Endothelial cell of coronary artery (primary cell): ENCODE results near the gene CD63. TPM values are rescaled to one million over a fixed set of nuclear protein-coding genes. Genes with fewer than 3 reads are reported as not detected.

ENCODE experiments used
- total RNA-seq: library from RNA; depleted of rRNA; stranded (reverse); fragments of >200 nt; gene quantifications from 2 replicates; pipeline ENCODE4 v1.2.3, GENCODE V29; 2014

Gene CD63
- 1,637 and 1,643 TPM in 2 replicates for total RNA-seq

GRCh38 chr12:55728939-55729818, at the start of gene CD63:
Gene CD63 (minus strand): TSS chr12:55729009. CDS start chr12:55728341, 668 bp downstream.

GRCh38 chr12:55742719-55743405, 14.1 kb upstream of the CD63 start, which contains the start of gene GDF11:
Gene GDF11 (plus strand): TSS chr12:55743122. CDS start chr12:55743317, 195 bp downstream.

GRCh38 chr12:55720071-55720564, 8.7 kb downstream of the CD63 start, which contains the start of gene RDH5:
Gene RDH5 (plus strand): TSS chr12:55720393. CDS start chr12:55721185, 792 bp downstream.

GRCh38 chr12:55715833-55716581, 12.8 kb downstream of the CD63 start, which contains the start of gene BLOC1S1:
Gene BLOC1S1 (plus strand): TSS chr12:55716046. CDS start chr12:55716052, 6 bp downstream.

GRCh38 chr12:55707841-55708694, 20.7 kb downstream of the CD63 start, which contains the start of gene ITGA7:
Gene ITGA7 (minus strand): TSS chr12:55707904. CDS start chr12:55707682, 222 bp downstream.

Other genes with a start within 250 kb of the CD63 start
- not detected in 2 replicates for gene OR6C68, start 236.6 kb downstream of the CD63 start, total RNA-seq
- not detected in 2 replicates for gene OR6C4, start 179.4 kb downstream of the CD63 start, total RNA-seq
- not detected in 2 replicates for gene OR2AP1, start 156.5 kb downstream of the CD63 start, total RNA-seq
- not detected in 2 replicates for gene OR10P1, start 92.1 kb downstream of the CD63 start, total RNA-seq
- gene ITGA7, start 21.1 kb downstream of the CD63 start, total RNA-seq: 0.09 and 1.0 TPM in 2 replicates
- 58.2 and 71.6 TPM in 2 replicates for gene BLOC1S1, start 13.0 kb downstream of the CD63 start, total RNA-seq
- 1.2 and 2.8 TPM in 2 replicates for gene RDH5, start 8.6 kb downstream of the CD63 start, total RNA-seq
- gene GDF11, start 14.1 kb upstream of the CD63 start, total RNA-seq: 2.8 and 3.3 TPM in 2 replicates
- gene SARNP, start 88.7 kb upstream of the CD63 start, total RNA-seq: 96.7 and 98.7 TPM in 2 replicates
- 33.3 and 35.9 TPM in 2 replicates for gene ORMDL2, start 89.0 kb upstream of the CD63 start, total RNA-seq
- 48.8 and 53.6 TPM in 2 replicates for gene DNAJC14, start 100.6 kb upstream of the CD63 start, total RNA-seq
- gene MMP19, start 113.9 kb upstream of the CD63 start, total RNA-seq: 0.27 and 2.6 TPM in 2 replicates
- 28.1 and 31.4 TPM in 2 replicates for gene PYM1, start 198.9 kb upstream of the CD63 start, total RNA-seq
- 29.1 and 42.0 TPM in 2 replicates for gene DGKA, start 202.2 kb upstream of the CD63 start, total RNA-seq
- gene PMEL, start 237.0 kb upstream of the CD63 start, total RNA-seq: 0.19 and 0.27 TPM in 2 replicates
- gene CDK2, start 237.8 kb upstream of the CD63 start, total RNA-seq: 16.0 and 22.1 TPM in 2 replicates
- 28.2 and 39.9 TPM in 2 replicates for gene RAB5B, start 245.1 kb upstream of the CD63 start, total RNA-seq